ENCODE measurements around the gene SOAT2.

SOAT2 gene

GRCh38 chr12:53065975-53066931 lies 37.0 kb upstream of the SOAT2 start:
- peak; percentile 86 for TF ChIP-seq CTCF (IDR thresholded peaks at IDR 0.05; ENCODE audit: control insufficient read depth, extremely low read depth, insufficient read depth)
- H3K4me3 ChIP-seq (ENCODE audit: low read depth, low read length) = no peak overlapping the region

GRCh38 chr12:53067074-53067992 lies 36.0 kb upstream of the SOAT2 start:
- DNase-seq (ENCODE audit: low read depth) = no peak
- TF ChIP-seq CTCF (IDR thresholded peaks at IDR 0.05; ENCODE audit: control insufficient read depth, extremely low read depth, insufficient read depth) = no peak
- H3K4me3 ChIP-seq (ENCODE audit: low read depth, low read length) = no peak overlapping the region

More at GRCh38 chr12:53065975-53066931, 37.0 kb upstream of the SOAT2 start:
- no peak for DNase-seq (ENCODE audit: low read depth)

GRCh38 chr12:53067993-53068770 lies 35.1 kb upstream of the SOAT2 start:
- DNase-seq (ENCODE audit: low read depth) = no peak
- TF ChIP-seq CTCF (IDR thresholded peaks at IDR 0.05; ENCODE audit: control insufficient read depth, extremely low read depth, insufficient read depth) = no peak

GRCh38 chr12:53068811-53069585 lies 34.3 kb upstream of the SOAT2 start:
- DNase-seq (ENCODE audit: low read depth) = no peak
- H3K4me3 ChIP-seq (ENCODE audit: low read depth, low read length) = no peak overlapping the region
- no peak for TF ChIP-seq CTCF (IDR thresholded peaks at IDR 0.05; ENCODE audit: control insufficient read depth, extremely low read depth, insufficient read depth)

More at GRCh38 chr12:53067993-53068770, 35.1 kb upstream of the SOAT2 start:
- H3K4me3 ChIP-seq (ENCODE audit: low read depth, low read length) = no peak overlapping the region

GRCh38 chr12:53069621-53070410 lies 33.5 kb upstream of the SOAT2 start:
- H3K4me3 ChIP-seq (ENCODE audit: low read depth, low read length) = no peak overlapping the region
- no peak for DNase-seq (ENCODE audit: low read depth)
- TF ChIP-seq CTCF (IDR thresholded peaks at IDR 0.05; ENCODE audit: control insufficient read depth, extremely low read depth, insufficient read depth) = no peak

All from LNCaP clone FGC (cell line).